OCI-LY1 (cell line): ENCODE measurements around the gene INKA1.

Experiments used
- H2AFZ ChIP-seq: fragments of 200-600 bp; sonication (generic), shearing (Covaris generic); 2 replicates; pipeline ENCODE4 v1.6.0; 2014; ENCODE audit warnings: antibody characterized with exemption, mild to moderate bottlenecking, low read length
- H3F3A ChIP-seq: fragments of 200-600 bp; sonication (generic), shearing (Covaris generic); 2 replicates; pipeline ENCODE4 v1.6.0; 2014; ENCODE audit warnings: mild to moderate bottlenecking, antibody characterized with exemption, low read length, moderate library complexity; ENCODE audit not compliant: insufficient read depth
- H3K27ac ChIP-seq: fragments of 200-600 bp; sonication (generic); 2 replicates; pipeline ENCODE4 v1.5.1; 2014; ENCODE audit warnings: low read length, mixed run types, mild to moderate bottlenecking, low read depth; ENCODE audit not compliant: poor library complexity, severe bottlenecking
- H3K27me3 ChIP-seq: fragments of 200-600 bp; sonication (generic); 2 replicates; pipeline ENCODE4 v1.6.0; 2014; ENCODE audit warnings: antibody characterized with exemption, mild to moderate bottlenecking, low read length, moderate library complexity; ENCODE audit not compliant: insufficient read depth
- H3K36me3 ChIP-seq: fragments of 200-600 bp; sonication (generic); 2 replicates; pipeline ENCODE4 v1.6.1; 2014; ENCODE audit warnings: mild to moderate bottlenecking, antibody characterized with exemption, low read length, moderate library complexity, mixed read lengths; ENCODE audit not compliant: insufficient read depth
- H3K4me1 ChIP-seq: fragments of 200-600 bp; sonication (generic); 2 replicates; pipeline ENCODE4 v1.5.1; 2014; ENCODE audit warnings: mild to moderate bottlenecking, low read length, moderate library complexity; ENCODE audit not compliant: insufficient read depth, severe bottlenecking
- H3K4me2 ChIP-seq: fragments of 200-600 bp; sonication (generic), shearing (Covaris generic); 2 replicates; pipeline ENCODE4 v1.6.1; 2014; ENCODE audit warnings: low read length
- H3K4me3 ChIP-seq: fragments of 200-600 bp; sonication (generic); 2 replicates; pipeline ENCODE4 v1.5.1; 2014; ENCODE audit warnings: low read length, low read depth, mild to moderate bottlenecking, mixed read lengths; ENCODE audit not compliant: poor library complexity, severe bottlenecking
- H3K79me2 ChIP-seq: fragments of 200-600 bp; shearing (Covaris generic); 2 replicates; pipeline ENCODE4 v1.6.1; 2016; ENCODE audit warnings: mixed run types, low read length, mixed read lengths; ENCODE audit not compliant: insufficient read depth
- H3K9ac ChIP-seq: fragments of 200-600 bp; sonication (generic), shearing (Covaris generic); 2 replicates; pipeline ENCODE4 v1.6.1; 2014; ENCODE audit warnings: mild to moderate bottlenecking, low read length, mixed read lengths
- H3K9me2 ChIP-seq: fragments of 200-600 bp; sonication (generic), shearing (Covaris generic); 2 replicates; pipeline ENCODE4 v1.6.1; 2014; ENCODE audit warnings: low read depth, mild to moderate bottlenecking, low read length, mixed read lengths
- H3K9me3 ChIP-seq: fragments of 200-600 bp; shearing (Covaris generic); 2 replicates; pipeline ENCODE4 v1.6.1; 2014; ENCODE audit warnings: low read length, mixed read lengths
- H4K20me1 ChIP-seq: fragments of 200-600 bp; sonication (generic), shearing (Covaris generic); 2 replicates; pipeline ENCODE4 v1.6.0; 2016; ENCODE audit warnings: mild to moderate bottlenecking, low read length; ENCODE audit not compliant: insufficient read depth
- CTCF ChIP-seq: fragments of 200-600 bp; sonication (generic), shearing (Covaris generic); IDR thresholded peaks from 2 replicates; pipeline ENCODE4 v1.5.1; 2017; ENCODE audit warnings: mild to moderate bottlenecking, antibody characterized with exemption, low read length, moderate library complexity, mixed read lengths
- EZH2 ChIP-seq: fragments of 200-600 bp; sonication (generic), shearing (Covaris generic); IDR thresholded peaks from 2 replicates; pipeline ENCODE4 v1.8.0; 2017; ENCODE audit warnings: borderline replicate concordance, mixed run types, mild to moderate bottlenecking, antibody characterized with exemption, low read length, moderate library complexity, mixed read lengths

Gene INKA1

GRCh38 chr3:49769286-49769915 lies 33.7 kb upstream of the INKA1 start:
- no peak overlapping the region for H3K4me3 ChIP-seq
- no peaks in the 10 kb centered on the region for H3K27me3 ChIP-seq
- H3K9me2 ChIP-seq: no peaks in the 10 kb centered on the region
- H3K79me2 ChIP-seq: peaks cover 43% of the 10 kb centered on the region
- TF ChIP-seq CTCF (no peak), EZH2 (no peak)
- H3K9ac ChIP-seq: no peak overlapping the region
- no peak overlapping the region for H3K27ac ChIP-seq
- peaks cover 11% of the 10 kb centered on the region; the same call in 1 of the 2 replicates for H3K36me3 ChIP-seq
- no peaks in the 10 kb centered on the region for H4K20me1 ChIP-seq
- H3F3A ChIP-seq: no peaks in the 10 kb centered on the region
- no peaks in the 10 kb centered on the region for H3K9me3 ChIP-seq
- H3K4me1 ChIP-seq: no peaks in the 10 kb centered on the region
- H3K4me2 ChIP-seq: no peak overlapping the region
- no peak overlapping the region for H2AFZ ChIP-seq

- TF ChIP-seq EZH2: no peak
- no peak for TF ChIP-seq CTCF
- peaks cover 45% of the 10 kb centered on the region for H3K79me2 ChIP-seq
- no peaks in the 10 kb centered on the region for H3F3A ChIP-seq
- no peak overlapping the region for H3K4me2 ChIP-seq
- no peaks in the 10 kb centered on the region for H3K4me1 ChIP-seq
- no peaks in the 10 kb centered on the region for H3K9me3 ChIP-seq
- no peaks in the 10 kb centered on the region for H4K20me1 ChIP-seq
- H3K9ac ChIP-seq: no peak overlapping the region
- H3K36me3 ChIP-seq: peaks cover 6% of the 10 kb centered on the region; the same call in 1 of the 2 replicates
- no peaks in the 10 kb centered on the region for H3K9me2 ChIP-seq
- no peak overlapping the region for H2AFZ ChIP-seq
- no peak overlapping the region for H3K4me3 ChIP-seq
- H3K27ac ChIP-seq: no peak overlapping the region
- H3K27me3 ChIP-seq: no peaks in the 10 kb centered on the region
Measured at GRCh38 chr3:49769926-49770325, 33.1 kb upstream of the INKA1 start.

DNA sequence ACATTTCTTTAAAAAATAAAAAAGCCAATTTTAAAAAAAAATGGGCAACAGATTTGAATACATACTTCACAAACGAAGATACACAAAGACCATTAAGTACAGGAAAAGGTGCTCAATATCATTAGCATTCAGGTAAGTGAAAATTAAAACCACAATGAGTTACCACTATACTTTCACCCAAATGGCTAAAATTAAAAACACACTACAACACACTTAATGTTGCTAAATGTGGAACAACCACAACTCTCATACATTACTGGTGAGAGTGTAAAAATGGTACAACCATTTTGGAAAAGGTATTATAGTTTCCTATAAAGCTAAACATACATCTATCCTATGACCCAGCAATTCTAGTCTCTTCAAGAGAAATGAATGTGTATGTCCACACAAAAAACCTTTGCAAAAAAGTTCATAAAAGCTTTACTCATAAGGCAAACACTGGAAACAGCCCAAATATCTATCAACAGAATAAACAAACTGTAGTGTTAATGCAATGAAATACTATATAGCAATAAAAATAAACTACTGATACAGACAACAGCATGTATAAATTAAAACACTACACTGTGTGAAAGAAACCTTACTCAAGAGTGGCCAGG lies 31.6 kb upstream of the INKA1 start:
- no peaks in the 10 kb centered on the region for H4K20me1 ChIP-seq
- no peaks in the 10 kb centered on the region for H3K27me3 ChIP-seq
- no peaks in the 10 kb centered on the region for H3K4me1 ChIP-seq
- peaks cover 44% of the 10 kb centered on the region for H3K79me2 ChIP-seq
- H3K27ac ChIP-seq: no peak overlapping the region
- H3K9ac ChIP-seq: no peak overlapping the region
- H3K36me3 ChIP-seq: peaks cover 8% of the 10 kb centered on the region; the same call in 1 of the 2 replicates
- H3K9me3 ChIP-seq: no peaks in the 10 kb centered on the region
- no peak for TF ChIP-seq CTCF
- no peak for TF ChIP-seq EZH2
- H2AFZ ChIP-seq: no peak overlapping the region
- no peaks in the 10 kb centered on the region for H3K9me2 ChIP-seq
- H3K4me3 ChIP-seq: no peak overlapping the region
- H3K4me2 ChIP-seq: no peak overlapping the region
- H3F3A ChIP-seq: no peaks in the 10 kb centered on the region
